CD4-positive, alpha-beta T cell treated with Interferon alpha-2 for 1 hour (primary cell): Measurements from ENCODE around the gene ACP1.

ENCODE experiments used
- DNase-seq, 2 donors: peaks; one replicate each; pipeline ENCODE4 v3.0.0-alpha.2; 2020 to 2022

ACP1 gene

DNA sequence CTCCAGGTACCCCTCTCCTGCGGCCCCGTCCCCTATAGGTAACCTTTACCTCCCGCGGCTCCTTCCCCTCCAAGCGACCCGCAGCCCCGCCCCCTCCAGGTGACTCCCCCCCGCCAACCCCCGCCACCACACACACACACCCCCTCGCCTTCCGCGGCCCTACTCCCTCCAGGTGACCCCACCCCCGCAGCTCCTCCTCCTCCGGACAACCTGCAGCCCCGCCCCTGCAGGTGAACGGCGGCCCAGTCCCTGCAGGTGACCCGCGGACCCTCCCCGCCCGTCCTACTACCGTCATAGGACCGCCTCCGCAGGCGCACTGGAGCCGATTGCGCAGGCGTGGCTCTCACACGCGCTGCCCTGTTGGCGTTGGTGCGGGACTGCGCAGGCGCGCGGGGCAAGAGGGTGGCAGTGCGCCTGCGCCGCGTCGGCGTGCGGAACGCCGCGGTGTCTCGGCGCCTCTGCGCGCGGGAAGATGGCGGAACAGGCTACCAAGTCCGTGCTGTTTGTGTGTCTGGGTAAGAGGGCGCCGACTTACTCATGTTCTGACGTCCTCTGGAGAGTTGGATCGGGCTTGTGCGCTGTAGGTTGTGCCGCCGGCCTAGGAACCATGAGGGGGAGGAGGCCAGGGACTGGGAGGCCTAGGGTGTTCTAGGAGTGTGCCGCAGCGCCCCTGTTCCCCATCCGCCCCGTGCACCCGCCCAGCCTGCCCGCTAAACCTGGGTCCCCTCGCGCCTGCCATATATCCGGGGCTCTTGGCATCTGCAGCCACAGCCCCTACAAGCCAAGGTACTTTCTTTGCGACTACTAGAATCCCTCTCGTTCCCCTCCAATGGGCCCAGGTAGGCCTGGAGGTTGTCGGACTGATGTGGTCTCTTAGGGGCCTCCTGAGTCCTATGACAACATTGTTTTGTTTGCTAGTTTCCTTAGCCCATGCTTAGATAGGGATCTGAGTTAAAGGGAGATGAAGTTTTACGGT lies at the start of gene ACP1:
TSS of gene ACP1 (plus strand) at position 455 of the 976 bp plus-strand sequence. CDS start at position 473, 18 bp downstream.
- peak; percentile 95 to 96 for DNase-seq

DNA sequence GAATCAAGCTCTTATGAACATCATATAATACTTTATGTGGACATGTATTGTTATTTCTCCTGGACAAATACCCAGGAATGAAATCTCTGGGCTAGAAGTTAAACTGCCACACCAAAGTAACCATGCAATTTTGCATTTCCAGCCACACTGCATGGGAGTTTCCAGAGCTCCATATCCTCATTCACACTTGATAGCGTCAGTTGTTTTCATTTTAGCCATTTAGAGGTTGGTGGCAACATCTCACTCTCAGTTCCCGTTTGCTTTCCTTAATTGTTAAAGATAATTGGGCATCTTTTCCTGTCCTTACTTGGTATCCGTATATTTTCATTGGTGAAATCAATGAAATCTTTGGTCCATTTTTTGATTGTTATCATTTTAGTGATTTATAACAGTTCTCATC lies 48.7 kb upstream of the ACP1 start:
- DNase-seq, result no peak

DNA sequence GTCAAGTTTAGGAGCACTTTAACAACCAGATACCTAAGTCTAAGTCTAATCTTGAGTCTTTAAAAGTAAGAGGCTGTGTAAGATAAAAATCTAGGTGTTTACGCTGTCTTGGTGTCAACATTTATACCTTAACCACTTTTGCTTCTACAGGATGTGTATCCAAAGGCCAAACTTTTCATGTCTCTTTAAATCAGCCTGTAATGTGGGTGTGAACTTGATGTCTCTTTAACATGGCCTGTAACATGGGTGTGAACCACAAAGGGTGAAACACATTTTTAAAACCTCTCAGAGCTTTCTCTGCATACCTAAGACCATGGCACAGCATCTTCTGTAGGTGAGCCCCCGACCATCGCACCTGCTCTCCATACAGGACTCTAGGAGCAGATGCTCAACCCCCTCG lies 41.3 kb upstream of the ACP1 start:
- DNase-seq, result no peak

DNA sequence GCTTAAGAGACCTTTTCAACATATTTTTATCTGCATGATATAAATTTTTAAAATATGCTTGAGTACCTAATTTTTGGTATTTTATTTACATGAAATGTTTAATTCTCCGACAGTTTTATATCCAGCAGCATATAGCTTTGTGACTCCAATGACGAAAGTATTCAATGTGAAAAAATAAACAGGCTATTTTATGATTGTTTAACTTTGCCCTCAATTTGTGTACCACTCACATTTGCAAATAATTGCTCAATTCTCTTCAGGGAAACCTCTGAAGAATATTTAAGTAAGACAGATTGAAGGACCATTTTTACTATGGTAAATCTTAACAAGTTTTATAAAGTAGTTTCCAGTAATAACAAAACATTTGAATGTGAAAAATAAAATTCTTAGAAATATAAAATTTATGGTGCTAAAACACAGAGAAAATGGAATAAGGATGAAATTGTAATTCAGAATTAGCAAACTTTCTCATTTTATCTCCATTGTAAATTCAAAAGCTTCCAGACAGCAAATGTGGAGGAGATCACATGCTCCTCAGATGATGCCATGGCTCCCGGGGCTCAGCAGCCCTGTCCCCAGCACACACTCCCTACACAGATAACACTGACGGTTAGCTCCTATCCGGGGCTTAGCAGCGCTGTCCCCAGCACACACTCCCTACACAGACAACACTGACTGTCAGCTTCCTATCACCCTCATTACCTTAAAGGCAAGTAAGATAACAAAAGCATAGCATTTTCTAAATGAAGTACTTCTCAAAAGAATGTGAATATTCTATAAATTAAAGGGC lies 40.6 kb upstream of the ACP1 start:
- DNase-seq, result no peak

DNA sequence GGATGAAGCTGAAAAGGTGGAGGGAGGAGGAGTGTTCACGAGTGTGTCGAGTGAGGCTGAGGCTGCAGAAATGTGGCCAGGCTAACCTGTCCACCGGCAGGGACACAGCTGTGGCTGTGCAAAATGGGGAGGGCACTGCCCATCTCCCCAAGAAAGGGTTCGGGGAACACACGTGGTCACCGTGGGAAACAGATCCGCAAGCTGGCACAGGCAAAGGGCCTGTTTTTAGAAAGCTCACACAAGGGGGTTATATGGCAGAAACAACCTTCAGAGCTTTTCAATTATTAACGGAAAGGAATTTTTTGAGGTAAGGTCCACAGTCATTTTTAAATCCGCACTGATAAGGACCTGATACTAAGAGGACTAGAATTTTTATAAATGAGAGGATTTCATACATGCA lies 36.6 kb upstream of the ACP1 start:
- no peak for DNase-seq

DNA sequence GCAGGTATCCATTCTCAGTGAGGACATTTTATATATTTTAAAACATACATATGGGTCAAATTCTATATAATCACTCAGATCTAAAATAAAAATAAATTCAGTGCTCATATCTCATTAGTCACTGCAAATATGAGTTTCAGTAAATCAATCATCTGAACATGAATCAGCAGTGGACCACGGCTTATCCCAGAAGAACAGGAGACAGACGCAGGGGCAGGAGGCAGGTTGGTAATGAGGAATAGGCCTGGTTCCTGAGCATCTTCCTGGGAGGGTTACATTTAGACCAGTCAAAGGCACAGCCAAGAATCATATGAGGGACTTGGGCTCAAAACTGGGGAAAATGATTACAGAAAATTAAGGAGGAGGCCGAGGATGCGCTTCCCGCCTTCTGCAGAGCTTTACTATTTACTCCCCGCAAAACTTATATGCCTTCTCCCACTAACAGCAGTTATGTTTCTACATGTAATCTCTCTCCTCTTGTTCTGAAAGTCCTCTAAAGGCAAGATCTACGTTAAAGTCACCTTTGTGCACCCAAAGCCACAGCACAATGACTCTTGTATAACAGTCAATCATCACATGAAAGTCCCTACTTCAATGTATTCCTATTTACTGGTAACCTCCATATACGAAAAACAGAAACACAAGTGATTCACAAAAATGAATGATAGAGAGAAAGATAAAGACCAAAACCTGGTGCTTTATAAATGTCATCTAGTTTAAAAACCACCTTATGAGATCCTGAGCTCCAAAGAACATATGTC lies 36.0 kb upstream of the ACP1 start:
- no peak for DNase-seq

DNA sequence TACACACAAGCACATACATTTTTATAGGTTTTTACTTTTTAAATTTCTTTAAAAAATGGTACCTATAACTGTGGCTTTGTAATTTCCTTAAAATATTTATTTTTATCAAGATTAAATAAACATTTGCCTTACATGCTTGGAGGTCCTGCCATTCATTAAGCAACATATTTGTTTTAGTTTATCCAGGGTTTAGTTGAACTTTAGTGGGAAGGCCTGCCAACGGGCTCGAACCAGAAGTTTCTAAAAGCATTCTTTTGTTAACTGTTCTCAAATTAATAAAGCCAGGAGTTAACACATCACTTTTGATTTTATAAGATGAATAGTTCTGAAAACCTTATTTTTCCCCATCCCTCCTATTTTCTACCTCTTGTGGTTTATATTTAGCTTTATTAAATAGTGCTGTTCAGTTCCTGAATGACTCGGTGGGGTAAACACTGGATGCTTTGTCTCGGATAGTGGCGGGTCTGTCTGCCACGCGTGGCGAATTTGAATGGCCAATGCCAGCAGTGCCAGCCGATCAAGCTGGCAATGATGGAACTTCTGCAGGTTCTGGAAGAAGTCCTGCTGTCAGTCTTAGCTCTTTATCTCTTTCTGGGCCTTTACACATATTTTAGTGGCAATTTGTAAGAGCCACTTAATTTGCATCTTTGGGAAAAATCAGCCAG lies 33.1 kb upstream of the ACP1 start:
- DNase-seq, result no peak

DNA sequence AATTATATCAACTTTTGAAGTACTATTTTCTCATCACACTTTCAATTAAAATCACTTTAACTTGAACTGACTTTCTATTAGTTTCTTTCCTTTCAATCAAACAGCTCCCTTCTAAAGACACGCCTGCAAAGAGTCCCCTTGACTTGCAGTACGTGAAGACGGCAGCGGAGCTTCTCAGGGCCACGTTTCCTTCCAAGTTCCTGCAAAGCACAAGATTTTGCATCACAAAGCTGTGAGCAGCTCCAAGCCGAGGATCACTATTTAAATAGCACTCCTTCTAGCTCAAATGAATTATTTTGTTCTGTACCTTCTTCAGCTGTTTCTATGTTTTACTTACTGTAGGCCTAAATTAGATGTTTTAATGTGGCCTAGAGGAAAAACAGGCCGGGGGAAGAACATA lies 31.7 kb upstream of the ACP1 start:
- DNase-seq, result no peak

DNA sequence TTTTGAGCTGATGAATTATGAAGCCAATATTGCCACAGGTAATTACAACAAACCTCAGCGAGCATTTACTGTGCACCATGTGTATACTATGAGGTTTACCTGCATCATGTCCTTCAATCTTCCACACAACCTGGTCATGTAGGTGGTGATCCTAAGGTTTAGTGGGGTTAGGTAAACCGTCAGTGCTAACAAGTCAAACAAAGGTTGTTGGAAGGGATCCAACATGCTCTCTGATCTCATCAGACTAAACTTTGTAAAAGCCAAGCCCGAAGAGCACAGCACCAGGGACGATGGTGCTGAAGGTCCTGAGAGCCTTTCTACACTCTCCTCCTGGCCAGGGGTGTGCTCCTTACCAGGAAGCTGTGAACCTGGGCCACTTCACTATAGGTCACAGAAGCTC lies 30.3 kb upstream of the ACP1 start:
- DNase-seq, result no peak

DNA sequence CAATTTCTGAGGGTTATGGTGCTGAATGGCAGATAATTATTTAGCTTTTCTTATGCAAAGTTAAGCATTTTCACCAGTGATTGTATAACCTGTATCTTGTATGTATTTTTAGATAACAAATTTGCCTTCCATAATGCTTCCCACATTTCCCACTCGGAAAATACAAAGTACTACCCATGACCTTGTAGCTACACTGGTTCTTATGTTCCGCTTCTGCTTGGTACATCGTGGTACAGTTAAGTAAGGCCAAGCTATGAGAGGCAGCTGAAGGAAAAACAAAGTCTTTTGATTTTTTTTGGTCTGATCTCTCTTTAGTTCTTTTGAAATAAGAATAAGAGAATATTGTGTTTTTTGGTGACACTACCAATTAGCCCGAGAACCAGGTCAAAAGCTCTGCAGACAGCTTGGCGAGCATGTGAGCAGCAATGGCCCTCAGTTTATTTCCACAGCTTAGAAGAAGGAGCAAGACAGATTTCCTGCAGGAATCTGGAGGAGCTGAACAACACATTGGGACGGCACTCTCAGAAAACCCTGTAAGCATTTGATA lies 27.7 kb upstream of the ACP1 start:
- DNase-seq, result no peak

DNA sequence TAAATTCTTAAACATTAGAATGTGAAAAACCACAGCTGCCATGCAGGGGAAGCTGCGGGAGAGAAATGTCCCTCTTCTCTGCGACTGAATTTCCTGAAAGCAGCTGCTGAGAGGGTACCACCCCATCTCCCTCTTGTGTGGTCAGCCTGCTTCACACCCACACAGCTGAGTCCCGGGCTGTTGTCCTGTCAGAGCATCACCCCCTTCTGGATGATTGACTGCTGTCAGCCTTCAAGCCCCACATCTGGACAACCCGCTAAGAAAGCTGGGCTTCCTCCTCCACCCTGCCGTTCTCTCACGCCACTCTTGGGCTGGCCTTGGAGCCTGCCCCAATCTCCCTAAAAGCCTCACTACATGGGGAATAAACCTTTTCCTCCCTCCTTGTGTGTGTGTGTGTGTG lies 26.9 kb upstream of the ACP1 start:
- peak in 1 of 2 donors; percentile 5 for DNase-seq

DNA sequence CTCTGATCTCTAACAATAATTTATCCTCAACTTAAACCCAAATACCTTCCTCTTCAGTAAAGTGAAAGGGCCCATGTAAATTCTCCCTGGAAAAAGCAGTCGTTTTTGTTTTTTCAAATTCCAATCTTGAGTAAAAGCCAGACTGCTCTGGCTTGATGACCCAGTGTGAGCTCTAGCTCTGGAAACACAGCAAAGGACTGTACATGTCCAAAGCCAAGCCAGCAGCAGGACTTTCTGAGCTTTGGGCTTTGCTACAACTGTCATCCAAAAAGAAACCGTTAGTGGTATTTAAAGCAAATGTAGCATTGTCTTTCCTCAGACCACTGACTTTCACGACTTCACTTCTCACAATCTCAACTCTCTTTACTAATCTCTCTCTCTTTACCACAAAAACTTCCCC lies 26.3 kb upstream of the ACP1 start:
- DNase-seq, result no peak

DNA sequence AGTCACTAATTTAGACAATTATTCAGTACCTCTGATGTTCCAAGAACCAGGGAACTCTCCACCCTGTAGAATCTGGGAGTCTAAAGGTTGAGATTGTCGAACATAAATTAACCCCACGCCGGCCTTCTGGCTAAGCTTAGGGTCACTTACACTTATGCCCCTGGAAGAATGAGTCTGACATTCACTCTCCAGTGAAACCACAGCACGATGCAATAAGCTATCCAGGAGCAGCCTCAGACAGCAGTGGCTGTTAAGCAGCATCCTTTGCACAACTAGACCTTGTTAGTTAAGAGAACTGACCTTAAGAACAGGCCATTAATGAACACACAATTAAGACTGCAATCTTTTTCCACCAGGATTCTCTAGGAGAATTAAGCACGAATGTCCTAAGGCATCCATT lies 25.9 kb upstream of the ACP1 start:
- DNase-seq, result no peak

DNA sequence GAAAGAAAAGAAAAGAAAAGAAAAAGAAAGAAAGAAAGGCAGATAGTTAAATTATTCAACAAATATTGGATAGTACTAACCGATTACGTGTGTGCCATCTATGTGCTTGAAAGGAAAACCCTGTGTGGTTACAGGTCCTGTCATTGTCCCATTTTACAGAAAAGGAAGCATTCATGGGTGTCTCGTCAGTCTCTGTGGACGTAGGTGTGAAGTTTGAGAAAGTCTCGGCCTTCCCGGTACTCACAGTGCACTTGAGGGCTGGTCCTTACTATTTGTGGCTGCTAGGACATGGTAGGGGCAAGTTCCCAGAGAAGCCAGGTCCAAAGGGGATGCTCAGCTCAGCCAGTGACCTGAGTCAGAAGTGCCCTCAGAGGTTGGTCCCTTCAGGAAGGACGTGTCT lies 20.2 kb upstream of the ACP1 start:
- no peak for DNase-seq

DNA sequence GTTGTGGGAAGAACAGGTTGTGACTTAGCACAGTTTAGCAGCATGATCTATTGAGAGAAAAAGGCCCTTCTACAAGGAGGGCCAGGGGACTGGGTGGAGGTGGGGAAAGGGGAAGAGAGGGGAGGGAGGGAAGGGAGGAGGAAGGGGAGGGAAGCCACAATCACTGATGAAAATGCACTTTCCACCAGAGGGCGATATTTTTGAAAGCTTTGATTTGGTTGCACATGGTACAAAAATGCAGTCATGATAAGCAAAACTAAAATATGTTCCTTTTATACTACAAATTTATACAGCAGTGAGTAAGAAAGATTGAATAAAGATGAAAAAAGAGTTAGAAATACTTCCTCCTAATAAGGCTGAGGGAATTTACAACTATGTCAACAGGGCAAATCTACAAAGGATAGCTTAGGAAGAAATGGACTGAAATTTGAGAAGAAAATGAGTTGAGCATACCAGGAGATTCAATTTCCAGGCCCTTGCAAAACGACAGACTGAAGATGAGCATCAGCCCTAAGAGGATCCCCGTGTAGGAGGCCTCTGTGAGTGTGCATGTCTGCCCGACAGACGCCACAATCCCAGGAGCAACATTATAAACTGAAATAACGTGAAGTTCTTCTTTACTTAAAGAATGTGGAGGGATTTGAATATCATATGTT lies 18.1 kb upstream of the ACP1 start:
- DNase-seq, result peak; percentile 21 to 65

DNA sequence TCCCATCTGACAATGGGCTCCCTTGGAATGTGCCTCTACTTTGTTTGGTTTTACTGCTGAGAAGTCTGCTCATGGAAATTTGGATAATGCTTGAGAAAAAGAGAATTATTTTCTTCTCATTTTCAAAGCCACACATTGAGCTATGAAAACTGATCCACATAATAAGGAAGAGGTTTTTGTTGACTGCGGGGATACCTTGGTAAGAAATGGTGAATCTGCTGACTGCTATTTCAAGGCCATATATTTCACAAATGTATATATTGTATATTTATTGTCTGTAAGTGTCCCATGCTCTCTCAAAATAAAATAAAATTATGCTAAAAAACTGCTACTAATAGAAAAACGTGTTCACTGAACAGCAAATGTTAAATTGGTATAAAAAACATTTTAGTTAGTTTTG lies 16.0 kb upstream of the ACP1 start:
- no peak for DNase-seq

DNA sequence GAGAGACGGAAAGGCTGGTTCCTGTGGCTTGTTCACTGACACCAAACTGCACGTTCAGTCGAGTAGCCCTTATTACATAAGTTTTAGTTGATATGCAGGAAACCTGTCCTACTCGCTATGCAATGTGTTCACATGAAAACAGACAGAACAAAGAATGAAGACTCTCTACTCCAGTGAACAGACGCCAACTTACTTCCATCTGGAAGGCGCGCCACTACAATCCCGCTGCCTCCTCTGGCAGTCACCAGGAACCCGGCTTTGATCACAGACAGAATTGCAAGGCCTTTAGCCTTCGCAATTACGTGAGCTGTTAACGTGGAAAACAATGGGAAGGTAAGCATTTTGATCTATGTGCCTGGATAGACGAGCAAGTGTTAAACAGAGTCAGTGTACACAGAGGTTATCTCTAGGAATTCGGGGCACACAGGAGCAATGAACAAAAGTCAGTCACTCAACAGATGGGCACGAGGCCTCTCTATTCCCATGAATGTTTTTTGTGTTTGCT lies 15.2 kb upstream of the ACP1 start:
- DNase-seq, result no peak

DNA sequence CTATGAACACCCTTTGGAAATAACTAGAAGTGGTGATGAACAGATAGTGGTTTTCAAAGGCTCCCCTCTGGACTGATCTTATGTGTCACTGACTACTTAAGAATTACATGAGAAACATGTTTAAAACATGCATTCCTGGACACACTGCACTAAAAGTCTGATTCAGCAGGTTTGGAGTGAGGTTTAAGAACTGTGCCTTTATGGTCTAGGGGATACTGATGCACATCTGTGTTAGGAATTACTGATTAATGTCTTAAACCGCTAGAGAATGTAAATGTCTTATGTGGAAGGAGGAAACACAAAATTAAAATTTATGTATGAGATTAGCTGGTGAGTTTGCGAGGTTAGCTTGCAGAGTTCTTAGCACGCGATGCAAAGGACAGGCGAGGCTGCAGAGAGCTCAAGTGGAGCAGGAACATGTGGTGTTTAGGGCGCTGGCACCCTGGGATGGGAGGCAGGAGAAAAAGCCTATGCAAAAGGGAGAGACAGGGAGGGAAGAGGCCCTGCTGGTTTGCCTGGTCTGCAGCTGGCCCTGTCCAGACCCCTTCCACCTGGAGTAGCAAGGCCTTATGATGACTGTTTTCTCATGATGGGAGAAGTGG lies 12.6 kb upstream of the ACP1 start:
- DNase-seq, result no peak

DNA sequence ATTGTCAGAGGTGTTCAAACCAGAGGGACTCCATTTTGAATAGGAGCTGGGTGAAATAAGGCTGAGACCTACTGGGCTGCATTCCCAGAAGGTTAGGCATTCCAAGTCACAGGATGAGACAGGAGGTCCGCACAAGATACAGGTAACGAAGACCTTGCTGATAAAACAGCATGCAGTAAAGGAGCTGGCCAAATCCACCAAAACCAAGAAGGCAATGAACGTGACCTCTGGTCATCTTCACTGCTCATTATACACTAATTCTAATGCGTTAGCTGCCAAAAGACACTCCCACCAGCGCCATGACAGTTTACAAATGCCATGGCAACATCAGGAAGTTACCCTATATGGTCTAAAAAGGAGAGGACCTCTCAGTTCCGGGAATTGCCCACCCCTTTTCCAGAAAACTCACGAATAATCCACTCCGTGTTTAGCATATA lies 11.5 kb upstream of the ACP1 start:
- DNase-seq, result no peak

DNA sequence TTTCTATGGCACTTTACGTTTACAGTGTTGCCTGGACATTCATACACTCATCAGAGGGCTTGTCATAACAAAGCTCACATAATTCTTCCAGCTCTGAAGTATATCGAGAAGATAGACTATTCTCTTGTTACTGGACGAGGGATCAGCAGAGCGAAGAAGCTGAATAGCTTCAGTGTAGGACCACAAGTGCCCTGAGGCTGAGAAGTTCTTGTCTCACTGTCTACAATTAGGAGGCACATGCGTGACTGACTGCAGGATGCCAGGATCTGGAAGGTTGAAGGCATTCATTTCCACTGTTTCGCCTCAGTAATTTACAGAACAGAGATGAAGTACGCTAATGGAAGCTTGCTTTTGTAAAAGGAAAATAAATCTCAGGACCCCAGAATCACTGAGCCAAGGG lies 10.5 kb upstream of the ACP1 start:
- DNase-seq, result no peak

DNA sequence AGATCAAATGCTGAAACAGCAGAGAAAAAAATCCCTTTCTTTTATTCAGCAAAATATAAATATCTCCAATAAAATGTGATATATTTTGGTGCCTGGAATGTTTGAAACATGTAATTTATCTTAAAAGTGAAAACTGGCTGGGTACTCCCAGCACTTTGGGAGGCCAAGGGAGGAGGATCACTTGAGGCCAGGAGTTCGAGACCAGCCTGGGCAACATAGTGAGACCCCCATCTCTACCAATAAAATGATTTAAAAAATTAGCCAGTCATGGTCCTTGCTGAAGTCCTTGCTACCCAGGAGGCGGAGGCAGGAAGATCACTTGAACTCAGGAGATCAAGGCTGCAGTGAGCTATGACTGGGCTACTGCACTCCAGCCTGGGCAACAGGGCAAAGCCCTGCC lies 9.6 kb upstream of the ACP1 start:
- DNase-seq, result no peak
